Liver (tissue), 9 donors: ENCODE measurements around the gene CCDC120. TPM values are rescaled to one million over a fixed set of nuclear protein-coding genes. Genes with fewer than 3 reads are reported as not detected.

ENCODE experiments used
- DNase-seq: peaks from one replicate; pipeline ENCODE4 v3.0.0-alpha.2; 2017; ENCODE audit warnings: low spot score
- H3K27ac ChIP-seq, 2 donors: one replicate each; pipeline ENCODE4 v1.7.0; 2013; ENCODE audit warnings: inconsistent platforms in 2 of 2, low read length in 2 of 2, control low read depth in 1 of 2, low read depth in 1 of 2, mild to moderate bottlenecking in 1 of 2
- H3K27me3 ChIP-seq, 4 donors: one replicate each; pipeline versions ENCODE4 v1.6.1 to v1.7.0; 2013; ENCODE audit warnings: low read length in 3 of 4, inconsistent platforms in 1 of 4, mild to moderate bottlenecking in 1 of 4, moderate library complexity in 1 of 4; ENCODE audit not compliant: control insufficient read depth in 4 of 4, insufficient read depth in 4 of 4
- H3K36me3 ChIP-seq, 4 donors: one replicate each; pipeline versions ENCODE4 v1.6.1 to v1.7.0; 2013; ENCODE audit warnings: low read length in 3 of 4, mild to moderate bottlenecking in 3 of 4, low read depth in 1 of 4, moderate library complexity in 1 of 4; ENCODE audit not compliant: control insufficient read depth in 4 of 4, insufficient read depth in 3 of 4
- H3K4me1 ChIP-seq, 4 donors: one replicate each; pipeline versions ENCODE4 v1.6.1 to v1.7.0; 2013; ENCODE audit warnings: low read length in 3 of 4, mild to moderate bottlenecking in 3 of 4, moderate library complexity in 1 of 4; ENCODE audit not compliant: control insufficient read depth in 4 of 4, insufficient read depth in 4 of 4
- H3K4me3 ChIP-seq, 3 donors: one replicate each; pipeline versions ENCODE4 v1.6.1 to v1.7.0; 2013; ENCODE audit warnings: low read length in 3 of 3, control low read depth in 1 of 3, low read depth in 1 of 3, mild to moderate bottlenecking in 1 of 3
- H3K9ac ChIP-seq, 2 donors: one replicate each; pipeline ENCODE4 v1.7.0; 2013; ENCODE audit warnings: low read length in 2 of 2, mild to moderate bottlenecking in 2 of 2, moderate library complexity in 2 of 2, control low read depth in 1 of 2, low read depth in 1 of 2
- H3K9me3 ChIP-seq, 4 donors: one replicate each; pipeline versions ENCODE4 v1.6.1 to v1.7.0; 2013; ENCODE audit warnings: low read length in 3 of 4; ENCODE audit not compliant: control insufficient read depth in 4 of 4
- ATF3 ChIP-seq: IDR thresholded peaks from 2 replicates; pipeline ENCODE4 v1.6.1; 2016; ENCODE audit warnings: antibody characterized with exemption
- CTCF ChIP-seq: fragments of 150-350 bp; IDR thresholded peaks from 2 replicates; pipeline ENCODE4 v1.5.1; 2017; ENCODE audit warnings: improper control_type of control experiment, low read depth, low read length; ENCODE audit not compliant: missing input control
- EGR1 ChIP-seq, 2 donors: IDR thresholded peaks; 2 replicates each; pipeline ENCODE4 v1.6.1; 2016 to 2018; ENCODE audit warnings: antibody characterized with exemption in 2 of 2, low read depth in 2 of 2
- FOXA1 ChIP-seq: IDR thresholded peaks from 2 replicates; pipeline ENCODE4 v1.6.1; 2016; ENCODE audit warnings: antibody characterized with exemption
- FOXA2 ChIP-seq: IDR thresholded peaks from 2 replicates; pipeline ENCODE4 v1.6.1; 2016; ENCODE audit warnings: antibody characterized with exemption
- GABPA ChIP-seq, 2 donors: IDR thresholded peaks in 1 of 2; conservative IDR thresholded peaks in 1 of 2; 2 replicates each; pipeline ENCODE4 v1.6.1; 2016; ENCODE audit warnings: antibody characterized with exemption in 2 of 2, mild to moderate bottlenecking in 1 of 2, moderate library complexity in 1 of 2
- HNF4A ChIP-seq, 2 donors: conservative IDR thresholded peaks; 2 replicates each; pipeline ENCODE4 v1.6.1; 2016; ENCODE audit warnings: antibody characterized with exemption in 2 of 2, mild to moderate bottlenecking in 2 of 2
- MAX ChIP-seq: IDR thresholded peaks from 2 replicates; pipeline ENCODE4 v1.6.1; 2016; ENCODE audit warnings: antibody characterized with exemption
- NR2F2 ChIP-seq: IDR thresholded peaks from 2 replicates; pipeline ENCODE4 v1.6.1; 2016; ENCODE audit warnings: antibody characterized with exemption
- REST ChIP-seq: IDR thresholded peaks from 2 replicates; pipeline ENCODE4 v1.6.1; 2016; ENCODE audit warnings: antibody characterized with exemption, mild to moderate bottlenecking
- RXRA ChIP-seq, 2 donors: IDR thresholded peaks; 2 replicates each; pipeline ENCODE4 v1.6.1; 2017 to 2018; ENCODE audit warnings: antibody characterized with exemption in 2 of 2, mild to moderate bottlenecking in 1 of 2
- SP1 ChIP-seq: IDR thresholded peaks from 2 replicates; pipeline ENCODE4 v1.6.1; 2018; ENCODE audit warnings: antibody characterized with exemption, mild to moderate bottlenecking
- TAF1 ChIP-seq: conservative IDR thresholded peaks from 2 replicates; pipeline ENCODE4 v1.6.1; 2016; ENCODE audit warnings: antibody characterized with exemption, mild to moderate bottlenecking
- ZBTB33 ChIP-seq: IDR thresholded peaks from 2 replicates; pipeline ENCODE4 v1.6.1; 2016; ENCODE audit warnings: antibody characterized with exemption
- WGBS: extraction: QIAGEN DNeasy Blood & Tissue Kit; methylation state at CpG from one replicate; pipeline ENCODE4 v1.1.7; 2013; 5-methylcytosine and 5-hydroxymethylcytosine counted together
- polyA plus RNA-seq, 2 donors: library from polyadenylated mRNA; stranded (reverse) in 1 of 2; unstranded in 1 of 2; fragments of 200-250 nt in 1 of 2; fragments of >200 nt in 1 of 2; fragmentation: Nextera tagmentation in 1 of 2; extraction: Ambion mirVana in 1 of 2; gene quantifications; one replicate each; pipeline versions ENCODE4 v1.2.1 to v1.2.3, GENCODE V29; 2013 to 2015
- total RNA-seq, 2 donors: library from RNA; depleted of rRNA; stranded (reverse); fragments of >200 nt; gene quantifications; one replicate each; pipeline ENCODE4 v1.2.3, GENCODE V29; 2014
- donor health status: healthy.
- donor health status: healthy.
- donor health status: healthy.
- donor health status: healthy.
- donor health status: healthy.

Gene CCDC120
- total and polyA plus RNA-seq, 4 donors: 1.0 to 3.4 (median 1.6) TPM

- H3K9ac ChIP-seq: no peak overlapping the region
- 94% methylated on average over 8 of the region's 8 CpGs for WGBS
Measured at GRCh38 chrX:49064735-49065134, 5.9 kb downstream of the CCDC120 start.

GRCh38 chrX:49066278-49066677 is 7.5 kb downstream of the CCDC120 start:
- no peak for DNase-seq
- no peak overlapping the region for H3K4me3 ChIP-seq
- H3K36me3 ChIP-seq: peaks cover 0 to 12% (median 2%) of the 10 kb centered on the region in 4 donors
- TF ChIP-seq RXRA (IDR thresholded peaks at IDR 0.05) (no peak), ATF3 (no peak), FOXA1 (no peak), REST (no peak), NR2F2 (no peak), FOXA2 (no peak), CTCF (no peak), TAF1 (no peak), EGR1 (IDR thresholded peaks at IDR 0.05; ENCODE audit: low read depth in 2 of 2) (no peak), ZBTB33 (no peak), MAX (no peak), HNF4A (conservative IDR thresholded peaks at IDR 0.05) (no peak)
- no peaks in the 10 kb centered on the region for H3K27me3 ChIP-seq
- no peaks in the 10 kb centered on the region for H3K9me3 ChIP-seq
- 96% methylated on average over 2 of the region's 2 CpGs for WGBS
- H3K9ac ChIP-seq: no peak overlapping the region
- H3K4me1 ChIP-seq: no peaks in the 10 kb centered on the region
- H3K27ac ChIP-seq: no peak overlapping the region

More at GRCh38 chrX:49064735-49065134, 5.9 kb downstream of the CCDC120 start:
- Histone ChIP-seq H3K36me3 (peaks cover 0 to 12% (median 2%) of the 10 kb centered on the region in 4 donors), H3K27me3 (no peaks in the 10 kb centered on the region), H3K9me3 (no peaks in the 10 kb centered on the region), H3K27ac (no peak overlapping the region), H3K4me1 (peaks cover 0 to 6% (median 2%) of the 10 kb centered on the region in 4 donors), H3K4me3 (no peak overlapping the region)
- TF ChIP-seq GABPA (IDR thresholded peaks at IDR 0.05 in 1 of 2, conservative IDR thresholded peaks at IDR 0.05 in 1 of 2) (no peak), MAX (no peak), SP1 (no peak), RXRA (IDR thresholded peaks at IDR 0.05) (no peak)
- DNase-seq: no peak
